GM21786 (cell line): ENCODE measurements around the gene NOXO1.
"Not testable (repeated sequence)": the region's sequence is repeated elsewhere in the genome, so short reads cannot be mapped to it uniquely, and the experiment has no call there.

ENCODE experiments used
- ATAC-seq: cut with Tn5 transposase; IDR thresholded peaks from one replicate; pipeline ENCODE4 v1.9.1; 2021; ENCODE audit not compliant: unreplicated experiment

Gene NOXO1

DNA sequence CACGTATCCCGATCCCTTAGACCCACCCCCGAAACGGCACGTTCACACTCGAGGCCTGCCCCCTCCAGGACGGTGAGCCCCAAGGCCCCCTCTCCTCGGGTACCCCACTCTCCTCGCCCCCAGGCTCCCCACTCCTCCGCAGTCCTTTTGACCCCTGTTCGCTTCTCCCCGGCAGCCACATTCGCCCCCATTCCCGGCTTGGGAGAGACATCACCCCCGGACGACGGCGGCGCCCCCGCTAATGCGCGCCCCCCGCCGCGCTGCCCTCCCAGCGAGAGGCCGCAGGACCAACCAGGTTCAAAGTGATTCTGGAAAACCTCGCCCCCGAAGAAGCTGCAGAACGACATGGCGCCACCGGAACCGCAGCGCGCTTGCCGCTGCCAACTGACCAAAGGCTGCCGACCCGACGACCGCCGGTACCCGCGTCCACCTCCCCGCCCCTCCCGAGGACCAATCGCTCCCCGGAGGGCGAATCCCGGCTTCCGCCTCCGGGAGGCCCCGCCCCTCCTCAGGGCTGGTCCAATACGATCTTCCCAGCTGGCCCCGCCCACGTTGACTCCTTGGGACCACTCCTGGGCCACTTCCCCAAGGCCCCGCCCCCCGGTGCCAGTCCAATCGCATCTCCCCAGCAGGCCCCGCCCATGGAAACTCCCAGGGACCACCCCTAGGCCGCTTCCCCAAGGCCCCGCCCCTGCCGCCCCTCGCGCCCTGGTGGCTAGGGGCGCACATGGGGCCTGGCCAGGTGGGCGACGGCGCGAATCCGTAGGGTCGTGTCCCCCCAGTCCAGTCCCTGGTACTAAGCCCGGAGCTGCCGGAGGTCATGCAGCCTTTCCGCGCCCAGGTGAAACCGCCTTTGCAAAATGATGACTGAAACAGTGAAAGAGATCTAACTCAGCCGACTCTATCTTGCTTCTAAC, 38.2 kb downstream of the NOXO1 start, which contains the start of gene MSRB1:
MSRB1 (minus strand) TSS at position 390 of the 917 bp plus-strand sequence; CDS start at position 347, 43 bp downstream.
- peak; percentile 92 for ATAC-seq

DNA sequence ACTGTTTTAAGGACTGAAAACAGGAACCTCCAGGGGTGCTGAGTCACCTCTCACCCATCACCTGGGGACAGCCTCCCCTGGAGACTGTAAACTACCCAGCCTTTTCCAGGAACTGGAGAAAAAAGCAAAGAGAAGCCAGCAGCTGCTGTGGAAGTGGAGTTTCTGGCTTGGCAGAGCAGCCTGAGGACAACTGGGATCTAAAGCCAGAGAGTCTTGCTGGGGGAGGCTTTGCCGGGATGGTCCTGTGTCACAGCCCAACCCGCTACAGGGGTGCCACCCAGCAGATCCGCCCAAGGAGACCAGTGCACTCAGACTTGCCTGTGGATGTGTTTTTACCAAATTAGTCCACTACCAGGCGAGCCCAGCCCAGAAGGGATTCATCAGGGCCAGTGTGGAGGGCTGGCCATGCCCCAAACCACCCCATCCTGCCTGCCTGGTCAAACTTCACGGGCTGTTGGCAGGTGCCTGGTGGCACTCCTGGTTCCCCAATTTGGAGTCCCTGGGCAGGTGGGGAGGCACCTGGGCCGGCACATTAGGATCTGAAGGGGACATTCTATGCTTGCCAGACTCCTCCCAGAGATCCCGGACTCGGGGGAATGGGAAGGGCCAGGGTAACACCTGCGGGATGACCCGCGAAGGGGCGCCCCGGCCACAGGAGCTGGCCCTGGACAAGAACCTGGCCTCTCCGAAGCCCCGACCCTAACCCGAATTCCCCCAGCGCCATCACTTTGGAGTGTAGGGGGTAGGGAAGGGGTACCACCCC, 39.0 kb downstream of the NOXO1 start:
- ATAC-seq, result no peak

DNA sequence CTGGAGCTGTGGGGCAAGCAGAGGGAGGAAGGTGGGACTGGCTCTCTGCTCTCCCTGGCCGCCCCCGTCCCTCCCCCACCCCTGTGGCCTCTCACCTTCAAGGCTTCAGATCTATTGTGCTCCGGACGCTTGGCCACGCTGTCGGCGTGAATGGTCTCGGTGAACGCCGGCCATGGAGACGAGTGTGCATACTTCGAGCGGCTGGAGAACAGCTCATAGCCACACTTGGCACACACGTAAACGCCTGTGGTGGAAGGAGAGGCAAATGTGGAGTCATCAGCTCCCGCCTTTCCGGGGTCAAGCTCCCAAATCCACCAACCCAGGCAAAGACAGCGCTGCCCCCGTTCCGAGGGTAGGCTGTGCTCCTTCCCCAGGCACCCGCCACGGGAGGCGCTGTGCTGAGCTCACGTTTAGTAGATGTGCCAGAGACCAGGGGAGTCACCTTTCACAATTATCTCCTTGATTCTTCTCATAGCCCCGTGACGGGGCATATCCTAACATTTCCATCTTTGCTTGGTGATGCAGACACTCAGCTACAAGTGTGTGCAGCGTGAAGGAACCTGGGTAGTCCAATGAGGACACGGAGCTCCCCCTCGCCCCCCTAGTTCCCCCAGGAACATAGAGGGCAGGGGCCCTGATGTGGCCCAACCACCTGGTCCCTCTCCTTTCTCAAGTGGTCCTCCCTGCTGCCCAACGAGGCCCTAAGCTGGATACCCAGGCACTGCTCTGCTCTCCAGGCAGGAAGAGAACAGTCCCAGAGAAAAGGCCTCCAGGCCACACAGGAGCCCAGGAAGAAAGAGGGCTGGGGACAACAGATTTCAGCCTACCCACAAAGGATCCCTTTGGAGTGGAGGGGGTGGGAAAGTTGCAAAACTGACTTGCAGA, 39.9 kb downstream of the NOXO1 start:
- ATAC-seq, result no peak

GRCh38 chr16:1940273-1941161, 40.8 kb downstream of the NOXO1 start:
- no peak for ATAC-seq

DNA sequence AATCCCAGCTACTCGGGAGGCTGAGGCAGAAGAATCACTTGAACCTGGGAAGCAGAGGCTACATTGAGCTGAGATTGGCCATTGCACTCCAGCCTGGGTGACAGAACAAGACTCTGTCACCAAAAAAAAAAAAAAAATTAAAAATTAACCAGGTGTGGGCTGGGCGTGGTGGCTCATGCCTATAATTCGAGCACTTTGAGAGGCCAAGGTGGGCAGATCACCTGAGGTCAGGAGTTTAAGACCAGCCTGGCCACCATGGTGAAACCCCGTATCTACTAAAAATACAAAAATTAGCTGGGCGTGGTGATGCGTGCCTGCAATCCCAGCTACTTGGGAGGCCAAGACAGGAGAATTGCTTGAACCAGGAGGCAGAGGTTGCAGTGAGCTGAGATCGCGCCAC, 41.4 kb downstream of the NOXO1 start:
- ATAC-seq, result not testable (repeated sequence)

GRCh38 chr16:1938910-1939309, 42.4 kb downstream of the NOXO1 start:
- ATAC-seq, result no peak

DNA sequence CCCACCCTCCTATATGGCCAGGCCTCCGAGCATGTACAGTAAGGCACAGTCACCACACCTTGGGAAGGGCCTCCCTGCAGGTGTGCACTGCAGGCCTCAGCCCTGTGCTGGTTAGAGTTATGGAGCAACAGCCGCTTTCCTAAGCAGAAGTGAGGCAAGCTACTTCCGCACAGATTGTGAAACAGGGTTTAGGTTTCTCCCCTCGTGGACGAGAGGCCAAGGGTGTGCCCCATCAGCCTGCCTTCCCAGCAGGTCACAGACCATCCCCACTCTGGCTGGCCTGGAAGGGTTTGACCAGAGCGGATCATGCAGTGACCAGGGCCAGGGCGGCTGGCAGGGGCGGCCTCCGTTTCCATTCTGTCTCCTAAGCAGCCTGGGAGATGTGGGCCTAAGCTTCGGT, 43.0 kb downstream of the NOXO1 start:
- no peak for ATAC-seq

GRCh38 chr16:1936945-1937479, 44.3 kb downstream of the NOXO1 start:
- no peak for ATAC-seq

GRCh38 chr16:1933097-1933661, 48.1 kb downstream of the NOXO1 start:
- no peak for ATAC-seq

DNA sequence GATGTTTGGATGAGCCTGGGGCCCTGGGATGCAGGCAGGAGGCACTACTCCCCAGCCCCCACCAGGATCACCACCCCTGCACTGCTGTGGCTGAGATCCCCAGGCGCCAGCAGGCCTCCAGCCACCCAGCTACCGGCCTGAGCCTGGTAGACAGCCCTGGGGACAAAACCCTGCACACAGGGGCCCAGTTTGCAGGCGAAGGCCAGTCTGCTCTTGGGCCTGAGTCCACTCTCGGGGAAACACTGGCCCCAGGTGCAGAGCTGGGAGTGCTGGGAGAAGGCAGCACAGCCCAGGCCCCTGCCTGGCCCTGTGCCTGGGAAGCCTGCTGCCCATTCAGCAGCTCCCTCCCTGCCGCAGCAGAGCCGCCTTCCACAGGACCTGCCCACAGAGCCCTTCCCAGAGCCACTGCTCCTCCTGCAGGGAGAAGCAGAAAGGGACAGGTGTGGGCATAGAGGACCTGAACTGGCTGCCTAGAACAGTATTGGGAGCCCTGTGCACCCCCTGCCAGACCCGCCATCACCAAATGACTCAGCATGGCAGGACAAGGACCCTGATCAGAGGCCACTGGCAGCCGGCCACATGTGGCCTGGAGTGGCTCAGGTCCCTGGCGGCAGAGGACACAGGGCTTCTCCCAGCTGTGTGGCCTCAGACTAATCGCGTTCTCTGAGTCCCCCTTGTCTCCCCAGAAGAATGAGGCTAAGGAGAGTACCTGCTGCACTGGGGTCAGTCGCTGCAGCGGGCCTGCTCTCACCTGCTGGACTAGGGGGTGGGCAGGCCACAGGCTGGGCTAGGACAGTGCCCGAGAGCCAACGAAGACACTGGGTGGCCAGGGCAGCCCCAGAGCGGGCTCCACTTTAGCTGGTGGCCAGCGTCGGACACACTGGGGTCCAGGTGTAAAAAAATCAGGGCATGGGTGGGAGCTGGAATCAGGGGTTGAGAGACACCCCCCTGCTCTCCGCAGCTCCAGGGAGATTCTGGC, 48.9 kb downstream of the NOXO1 start:
- no peak for ATAC-seq

GRCh38 chr16:1930338-1930720, 50.9 kb downstream of the NOXO1 start:
- no peak for ATAC-seq

DNA sequence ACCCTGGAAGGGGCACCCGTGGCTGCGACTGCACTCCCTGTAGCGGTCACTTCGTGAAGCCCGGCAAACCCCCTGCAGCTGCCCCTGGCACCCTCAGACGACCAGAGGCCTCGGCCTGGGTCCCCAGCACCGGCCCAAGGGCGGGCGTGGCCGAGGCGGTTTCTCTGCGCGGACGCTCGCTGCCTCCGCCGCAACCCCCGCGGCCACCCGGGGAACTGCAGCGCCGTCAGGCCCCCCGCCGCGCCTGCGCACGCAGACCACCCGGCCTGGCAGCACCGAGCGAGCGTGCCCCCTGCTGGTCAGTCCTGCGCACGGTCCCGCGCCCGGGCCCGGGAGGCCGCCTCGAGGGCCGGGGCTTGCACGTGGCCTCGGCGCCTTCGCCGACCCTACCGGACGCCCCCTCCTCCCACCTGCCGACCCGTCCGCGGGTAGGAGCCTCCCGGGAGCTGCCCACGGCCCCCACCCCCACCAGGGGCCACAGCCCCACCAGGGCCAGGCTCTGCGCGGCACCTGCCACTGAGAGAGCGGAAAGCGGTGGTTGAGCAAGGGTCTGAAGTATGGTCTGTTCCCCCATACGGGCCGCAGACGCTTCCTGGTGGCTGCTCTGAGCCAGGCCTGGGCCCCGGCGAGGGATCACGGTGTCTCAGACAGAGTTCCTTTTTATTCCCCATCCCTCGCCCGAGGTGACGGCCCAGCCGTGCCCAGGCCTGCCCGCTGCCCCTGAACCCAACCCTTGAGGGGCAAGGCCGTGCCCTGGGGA, 51.5 kb downstream of the NOXO1 start:
- ATAC-seq, result peak; percentile 79

DNA sequence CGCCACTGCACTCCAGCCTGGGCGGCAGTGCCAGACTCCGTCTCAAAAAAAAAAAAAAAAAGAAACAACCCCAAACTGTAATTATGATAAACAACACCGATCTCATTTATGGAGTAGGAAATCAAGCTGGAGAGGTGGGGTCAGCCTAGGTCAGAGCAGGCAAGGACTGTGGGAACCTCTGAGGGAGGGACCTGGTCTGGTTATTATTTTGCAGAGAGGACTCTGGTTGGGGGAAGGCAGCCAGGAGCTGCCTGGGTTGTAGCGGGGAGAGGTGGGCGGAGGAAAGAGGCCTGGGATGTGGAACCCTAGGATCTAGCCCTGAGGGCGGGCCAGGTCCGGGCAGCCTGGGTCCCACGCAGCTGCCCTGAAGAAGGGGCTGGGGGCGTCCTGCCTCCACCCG, 52.2 kb downstream of the NOXO1 start:
- ATAC-seq, result no peak
